ENCODE data around the gene GJA1.

DNA sequence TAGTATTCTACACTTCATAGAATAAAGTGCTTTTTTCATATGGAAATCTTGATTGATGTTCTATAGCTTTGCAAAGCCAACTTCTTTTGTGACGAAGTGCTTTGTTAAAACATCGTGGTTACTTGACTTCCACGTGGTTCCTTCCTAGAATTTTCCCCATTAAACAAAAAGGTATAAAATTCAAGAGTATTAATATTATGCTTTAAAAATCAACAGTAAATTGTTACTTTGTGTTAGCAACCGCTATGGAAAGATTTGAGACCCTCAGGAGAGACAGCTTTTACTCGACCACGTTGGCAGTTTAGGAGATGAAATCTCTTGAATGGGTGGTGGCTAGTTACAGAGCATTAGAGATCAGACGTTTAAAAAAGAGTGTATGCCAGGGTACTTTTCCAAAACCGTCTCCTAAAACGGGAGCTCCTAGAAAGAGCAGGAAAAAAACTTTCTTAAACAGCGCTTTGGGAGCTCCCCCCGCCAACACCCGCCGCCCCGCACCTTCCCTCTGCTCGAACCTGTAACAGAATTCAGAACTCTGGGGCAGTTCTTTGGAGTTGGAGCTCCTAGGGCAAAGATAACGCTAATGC lies 920 bp downstream of the GJA1 start:
- TF ChIP-seq, protein P1, sequence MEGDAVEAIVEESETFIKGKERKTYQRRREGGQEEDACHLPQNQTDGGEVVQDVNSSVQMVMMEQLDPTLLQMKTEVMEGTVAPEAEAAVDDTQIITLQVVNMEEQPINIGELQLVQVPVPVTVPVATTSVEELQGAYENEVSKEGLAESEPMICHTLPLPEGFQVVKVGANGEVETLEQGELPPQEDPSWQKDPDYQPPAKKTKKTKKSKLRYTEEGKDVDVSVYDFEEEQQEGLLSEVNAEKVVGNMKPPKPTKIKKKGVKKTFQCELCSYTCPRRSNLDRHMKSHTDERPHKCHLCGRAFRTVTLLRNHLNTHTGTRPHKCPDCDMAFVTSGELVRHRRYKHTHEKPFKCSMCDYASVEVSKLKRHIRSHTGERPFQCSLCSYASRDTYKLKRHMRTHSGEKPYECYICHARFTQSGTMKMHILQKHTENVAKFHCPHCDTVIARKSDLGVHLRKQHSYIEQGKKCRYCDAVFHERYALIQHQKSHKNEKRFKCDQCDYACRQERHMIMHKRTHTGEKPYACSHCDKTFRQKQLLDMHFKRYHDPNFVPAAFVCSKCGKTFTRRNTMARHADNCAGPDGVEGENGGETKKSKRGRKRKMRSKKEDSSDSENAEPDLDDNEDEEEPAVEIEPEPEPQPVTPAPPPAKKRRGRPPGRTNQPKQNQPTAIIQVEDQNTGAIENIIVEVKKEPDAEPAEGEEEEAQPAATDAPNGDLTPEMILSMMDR (IDR thresholded peaks at IDR 0.05 in 4 of 5, conservative IDR thresholded peaks at IDR 0.05 in 1 of 5) = no peak
- no peak for TF ChIP-seq POLR2A (IDR thresholded peaks at IDR 0.05)
